Stromal cell of bone marrow (primary cell): ENCODE results near the gene GJA4.

ENCODE experiments used
- DNase-seq: peaks from one replicate; pipeline ENCODE4 v3.0.0-alpha.2; 2012; ENCODE audit warnings: low read depth

Gene GJA4

GRCh38 chr1:34792868-34793727, at the start of gene GJA4:
GJA4 (plus strand) TSS chr1:34792999; CDS start chr1:34794214, 1,215 bp downstream.
- no peak for DNase-seq

- DNase-seq: no peak
Measured at GRCh38 chr1:34743775-34744174, 49.0 kb upstream of the GJA4 start.

GRCh38 chr1:34744851-34745250, 47.9 kb upstream of the GJA4 start:
- DNase-seq: no peak

- DNase-seq: no peak
Measured at GRCh38 chr1:34745666-34746065, 47.1 kb upstream of the GJA4 start.

GRCh38 chr1:34746101-34746500, 46.7 kb upstream of the GJA4 start:
- DNase-seq: no peak

GRCh38 chr1:34746785-34747637, 45.8 kb upstream of the GJA4 start:
- DNase-seq: no peak

- DNase-seq: no peak
Measured at GRCh38 chr1:34747638-34747941, 45.2 kb upstream of the GJA4 start.

- no peak for DNase-seq
Measured at GRCh38 chr1:34749992-34750391, 42.8 kb upstream of the GJA4 start.

GRCh38 chr1:34750610-34751009, 42.2 kb upstream of the GJA4 start:
- no peak for DNase-seq

- no peak for DNase-seq
Measured at GRCh38 chr1:34753163-34753562, 39.6 kb upstream of the GJA4 start.

- no peak for DNase-seq
Measured at GRCh38 chr1:34754964-34755637, 37.7 kb upstream of the GJA4 start, which contains the start of gene GJB5. GJB5 (plus strand) TSS chr1:34755047; CDS start chr1:34757331, 2,284 bp downstream.

GRCh38 chr1:34755961-34756360, 36.8 kb upstream of the GJA4 start:
- DNase-seq: no peak

GRCh38 chr1:34757386-34757785, 35.4 kb upstream of the GJA4 start:
- no peak for DNase-seq

- DNase-seq: no peak
Measured at GRCh38 chr1:34758751-34759150, 34.0 kb upstream of the GJA4 start.

- DNase-seq: no peak
Measured at GRCh38 chr1:34759503-34760357, 33.1 kb upstream of the GJA4 start, which contains the start of gene GJB4. GJB4 (plus strand) TSS chr1:34759740; CDS start chr1:34761255, 1,515 bp downstream.

GRCh38 chr1:34761176-34761761, 31.5 kb upstream of the GJA4 start:
- no peak for DNase-seq

GRCh38 chr1:34761776-34762307, 31.0 kb upstream of the GJA4 start:
- DNase-seq: no peak

- no peak for DNase-seq
Measured at GRCh38 chr1:34762474-34763141, 30.2 kb upstream of the GJA4 start.

GRCh38 chr1:34763142-34763781, 29.5 kb upstream of the GJA4 start:
- DNase-seq: no peak

GRCh38 chr1:34768856-34769255, 23.9 kb upstream of the GJA4 start:
- no peak for DNase-seq
